ENCODE measurements around the gene MRPS34. TPM values are rescaled to one million over a fixed set of nuclear protein-coding genes. Genes with fewer than 3 reads are reported as not detected.

Gene MRPS34
- total RNA-seq (2022; extraction: Qiagen RNA extraction), result 169 to 265 TPM (median 236 TPM) in 5 replicates

DNA sequence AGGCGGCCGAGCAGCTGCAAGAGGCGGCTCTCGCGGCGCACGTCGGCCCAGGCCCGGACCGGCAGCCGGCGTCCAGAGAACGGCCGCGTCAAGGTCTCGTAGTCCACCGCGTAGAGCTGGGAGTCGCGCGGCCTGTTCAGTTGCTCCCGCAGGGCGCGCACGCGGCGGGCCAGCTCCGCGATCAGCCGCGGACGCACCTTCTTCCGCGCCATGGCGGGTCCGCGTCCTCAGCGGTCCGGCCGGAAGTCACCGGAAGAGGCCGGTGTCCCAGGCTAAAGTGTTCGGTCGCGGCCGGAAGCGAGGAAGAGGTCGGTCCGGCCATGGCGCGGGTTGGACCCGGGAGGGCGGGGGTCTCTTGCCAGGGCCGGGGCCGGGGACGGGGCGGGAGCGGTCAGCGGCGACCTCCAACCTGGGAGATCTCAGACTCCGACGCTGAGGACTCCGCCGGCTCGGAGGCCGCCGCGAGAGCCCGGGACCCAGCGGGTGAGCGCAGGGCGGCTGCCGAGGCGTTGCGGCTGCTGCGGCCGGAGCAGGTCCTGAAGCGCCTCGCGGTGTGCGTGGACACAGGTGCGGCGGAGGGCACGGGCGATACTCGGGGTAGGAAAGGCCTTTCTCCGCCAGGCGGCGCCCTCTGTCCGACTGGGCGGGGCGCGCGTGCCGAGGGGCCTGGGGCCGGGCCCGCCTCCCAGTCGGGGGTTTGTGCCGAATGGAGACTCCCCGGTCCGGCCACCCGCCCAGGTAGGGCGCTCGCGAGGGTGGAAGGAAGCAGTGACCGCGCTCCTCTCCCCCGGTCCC, at the start of gene MRPS34:
MRPS34 (minus strand) TSS at position 227 of the 795 bp plus-strand sequence; CDS start at position 212, 15 bp downstream.

DNA sequence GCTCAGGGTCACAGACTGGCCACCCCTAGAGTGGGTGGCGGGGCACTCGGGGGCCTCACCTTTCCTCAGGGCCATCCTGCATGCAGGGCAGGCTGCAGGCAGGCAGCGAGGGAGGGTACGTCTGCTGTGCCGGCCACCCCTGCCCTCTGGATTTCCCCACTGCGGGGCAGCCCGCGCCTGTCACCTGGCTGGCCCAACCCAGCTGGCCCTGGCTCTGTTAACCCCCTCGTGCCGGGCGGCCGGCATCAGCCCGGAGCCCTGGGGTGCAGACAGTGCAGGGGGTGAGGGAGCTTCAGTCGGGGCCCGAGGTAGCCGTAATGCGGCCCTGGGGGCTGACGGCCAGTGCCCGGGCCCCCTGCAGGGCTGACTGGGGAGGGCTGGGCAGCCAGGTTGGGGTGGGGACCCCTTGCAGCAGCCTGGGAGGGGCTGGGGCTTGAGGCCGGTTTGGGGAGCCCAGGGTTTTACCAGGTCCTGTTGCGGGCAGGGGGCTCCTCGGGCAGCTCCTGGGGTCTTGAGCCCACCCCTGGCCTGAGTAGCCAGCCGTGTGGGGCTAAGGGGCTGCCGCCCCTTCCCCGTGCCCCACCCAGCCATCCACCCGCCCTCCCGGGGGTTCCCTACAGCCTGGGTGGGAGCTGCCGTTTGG, 20.8 kb upstream of the MRPS34 start, which contains the start of gene IGFALS:
IGFALS (minus strand) TSS at position 128 of the 643 bp plus-strand sequence; CDS start at position 75, 53 bp downstream.

DNA sequence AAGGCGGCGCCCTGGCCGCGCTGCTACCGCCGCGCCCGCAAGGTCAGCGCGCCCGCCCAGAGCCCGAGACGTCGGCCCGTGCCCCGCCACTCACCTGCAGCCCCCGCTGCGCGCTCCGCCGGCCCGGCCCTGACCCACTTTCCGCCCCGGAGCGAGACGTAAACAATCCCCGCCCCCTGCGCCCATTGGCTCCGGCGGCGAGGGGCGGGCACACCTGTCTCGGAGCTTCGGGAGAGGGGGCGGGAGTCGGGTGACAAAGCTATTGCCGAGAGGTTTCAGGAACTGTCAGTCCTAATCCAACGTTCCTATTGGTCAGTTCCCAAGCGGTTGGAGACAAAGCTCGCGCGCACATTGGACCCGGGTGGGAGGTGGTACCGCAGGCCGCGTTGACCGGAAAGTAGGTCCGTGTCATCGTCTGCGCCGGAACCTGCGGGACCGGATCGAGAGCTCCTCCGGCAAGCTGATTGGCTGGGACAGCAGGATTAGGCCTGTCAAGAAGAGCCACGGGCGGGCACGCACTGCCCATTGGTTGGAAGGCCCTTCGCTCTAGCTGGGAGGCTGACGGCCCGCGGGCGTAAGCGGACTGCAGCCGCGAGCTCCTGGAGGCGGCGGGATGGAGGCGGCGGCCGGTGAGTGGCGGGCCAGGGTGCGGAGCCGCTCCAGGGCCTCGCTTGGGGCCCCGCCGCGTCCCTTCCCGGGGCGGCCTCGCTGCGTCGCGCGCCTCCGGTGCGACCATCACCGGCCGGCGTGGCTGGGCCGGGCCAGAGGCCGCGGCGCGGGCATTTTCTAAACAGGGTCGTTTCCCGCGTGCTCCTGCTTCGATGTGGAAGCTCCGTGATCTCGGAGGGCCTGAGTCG, 9.7 kb upstream of the MRPS34 start, which contains the start of the genes NUBP2 and SPSB3:
NUBP2 (plus strand) TSS at position 553 of the 857 bp plus-strand sequence; CDS start at position 614, 61 bp downstream.
SPSB3 (minus strand) TSS at position 164 of the 857 bp plus-strand sequence. CDS start 1,088 bp downstream, outside the sequence.

DNA sequence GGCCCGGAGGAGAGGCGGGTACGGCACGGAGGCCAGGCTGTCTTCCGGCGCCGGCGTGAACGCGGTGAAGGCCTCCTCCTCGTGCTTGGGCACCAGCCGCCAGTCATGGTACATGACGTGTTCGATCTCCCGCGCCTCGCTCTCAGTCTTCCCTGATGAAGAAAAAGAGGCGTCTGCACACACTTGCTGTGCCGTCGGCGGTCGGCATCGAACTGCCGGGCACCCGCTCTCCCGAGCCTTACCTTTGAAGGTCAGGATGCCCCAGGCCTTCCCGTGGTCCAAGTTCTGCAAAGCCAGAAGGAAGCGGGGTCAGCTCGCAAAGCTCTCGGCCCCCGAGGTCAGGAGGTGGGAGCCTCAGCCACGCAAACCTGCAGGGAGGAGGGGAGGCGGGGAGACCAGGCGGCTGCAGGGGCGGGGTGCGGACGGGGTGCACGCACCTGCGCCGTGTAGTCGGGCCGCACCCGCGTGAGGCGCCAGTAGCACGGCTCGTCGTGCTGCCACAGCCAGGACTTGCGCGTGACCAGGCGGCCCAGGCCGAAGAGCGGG, 499 bp downstream of the MRPS34 start, which contains the start of gene EME2:
EME2 (plus strand) TSS at position 449 of the 546 bp plus-strand sequence. CDS start 418 bp downstream, outside the sequence.

DNA sequence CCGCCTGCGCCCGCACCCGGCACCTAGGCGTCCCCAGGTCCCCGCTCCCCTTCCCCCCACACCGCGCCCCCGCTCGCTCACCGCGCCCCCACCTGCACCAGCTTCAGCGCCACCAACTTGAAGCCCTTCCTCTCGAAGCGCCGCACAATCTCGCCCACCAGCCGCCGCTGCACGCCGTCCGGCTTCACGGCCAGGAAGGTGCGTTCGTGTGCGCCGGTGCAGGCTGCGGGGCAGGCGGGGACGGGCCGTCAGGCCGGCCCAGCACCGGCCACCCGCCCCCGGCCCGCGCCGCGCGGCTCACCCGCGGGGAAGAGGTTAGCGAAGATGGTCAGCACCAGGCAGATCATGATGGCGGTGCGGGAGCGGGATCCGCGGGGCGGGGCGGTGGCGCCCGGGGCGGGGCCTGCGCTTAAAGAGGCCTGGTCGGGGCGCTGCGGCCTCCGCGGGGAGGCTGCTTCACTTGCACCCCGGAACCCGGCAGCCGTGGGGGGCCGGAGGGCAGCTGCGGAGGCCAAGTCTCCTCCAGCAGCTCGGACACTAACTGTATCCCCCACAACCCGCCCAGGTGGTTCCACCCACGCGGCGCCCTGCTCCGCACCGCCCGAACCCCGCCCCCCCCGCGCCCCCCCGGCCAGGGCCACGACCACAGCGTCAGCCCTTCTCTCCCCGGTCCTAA, 1.6 kb downstream of the MRPS34 start, which contains the start of gene NME3:
NME3 (minus strand) TSS at position 356 of the 676 bp plus-strand sequence; CDS start at position 347, 9 bp downstream.

Other genes starting within 250 kb of the MRPS34 start
- gene TMEM204, start 239.5 kb downstream of the MRPS34 start, total RNA-seq (2022; extraction: Qiagen RNA extraction), result 0.07 to 0.17 TPM (median 0.11 TPM) in 5 replicates
- 7.3 to 11.3 TPM (median 8.7 TPM) in 5 replicates for gene IFT140, start 161.1 kb downstream of the MRPS34 start, total RNA-seq (2022; extraction: Qiagen RNA extraction)
- gene CRAMP1, start 160.8 kb downstream of the MRPS34 start, total RNA-seq (2022; extraction: Qiagen RNA extraction), result 9.8 to 18.9 TPM (median 15.6 TPM) in 5 replicates
- gene JPT2, start 94.9 kb downstream of the MRPS34 start, total RNA-seq (2022; extraction: Qiagen RNA extraction), result 173 to 201 TPM (median 193 TPM) in 5 replicates
- 25.5 to 71.3 TPM (median 51.4 TPM) in 5 replicates for gene MAPK8IP3, start 66.9 kb downstream of the MRPS34 start, total RNA-seq (2022; extraction: Qiagen RNA extraction)
- gene NME3, start 1.6 kb downstream of the MRPS34 start, total RNA-seq (2022; extraction: Qiagen RNA extraction), result 32.3 to 47.5 TPM (median 40.9 TPM) in 5 replicates
- 4.2 to 10.4 TPM (median 8.9 TPM) in 5 replicates for gene EME2, start 324 bp downstream of the MRPS34 start, total RNA-seq (2022; extraction: Qiagen RNA extraction)
- gene SPSB3, start 9.4 kb upstream of the MRPS34 start, total RNA-seq (2022; extraction: Qiagen RNA extraction), result 14.4 to 25.2 TPM (median 23.1 TPM) in 5 replicates
- gene NUBP2, start 9.8 kb upstream of the MRPS34 start, total RNA-seq (2022; extraction: Qiagen RNA extraction), result 52.6 to 79.7 TPM (median 76.6 TPM) in 5 replicates
- 0.05 to 0.13 TPM (median 0.05 TPM) in 3 of 5 replicates, not detected in the others for gene IGFALS, start 20.6 kb upstream of the MRPS34 start, total RNA-seq (2022; extraction: Qiagen RNA extraction)
- 50.3 to 70.7 TPM (median 65.9 TPM) in 5 replicates for gene HAGH, start 53.7 kb upstream of the MRPS34 start, total RNA-seq (2022; extraction: Qiagen RNA extraction)
- 41.2 to 49.0 TPM (median 44.9 TPM) in 5 replicates for gene FAHD1, start 54.1 kb upstream of the MRPS34 start, total RNA-seq (2022; extraction: Qiagen RNA extraction)
- 1.0 to 1.7 TPM (median 1.3 TPM) in 5 replicates for gene MEIOB, start 99.0 kb upstream of the MRPS34 start, total RNA-seq (2022; extraction: Qiagen RNA extraction)
- 1.2 to 1.9 TPM (median 1.6 TPM) in 5 replicates for gene HS3ST6, start 145.3 kb upstream of the MRPS34 start, total RNA-seq (2022; extraction: Qiagen RNA extraction)
- 32.7 to 40.4 TPM (median 38.3 TPM) in 5 replicates for gene MSRB1, start 170.1 kb upstream of the MRPS34 start, total RNA-seq (2022; extraction: Qiagen RNA extraction)
- 0.08 to 0.14 TPM in 2 of 5 replicates, not detected in the others for gene RPL3L, start 181.6 kb upstream of the MRPS34 start, total RNA-seq (2022; extraction: Qiagen RNA extraction)
- 258 to 328 TPM (median 268 TPM) in 5 replicates for gene NDUFB10, start 186.4 kb upstream of the MRPS34 start, total RNA-seq (2022; extraction: Qiagen RNA extraction)
- 3,451 to 5,688 TPM (median 5,221 TPM) in 5 replicates for gene RPS2, start 191.7 kb upstream of the MRPS34 start, total RNA-seq (2022; extraction: Qiagen RNA extraction)
- gene RNF151, start 193.7 kb upstream of the MRPS34 start, total RNA-seq (2022; extraction: Qiagen RNA extraction), result not detected in 5 replicates
- gene TBL3, start 198.9 kb upstream of the MRPS34 start, total RNA-seq (2022; extraction: Qiagen RNA extraction), result 30.0 to 38.7 TPM (median 34.9 TPM) in 5 replicates
- 0.12 to 0.18 TPM (median 0.17 TPM) in 5 replicates for gene NOXO1, start 208.3 kb upstream of the MRPS34 start, total RNA-seq (2022; extraction: Qiagen RNA extraction)
- gene GFER, start 211.1 kb upstream of the MRPS34 start, total RNA-seq (2022; extraction: Qiagen RNA extraction), result 26.9 to 43.1 TPM (median 39.8 TPM) in 5 replicates
- 5.7 to 7.4 TPM (median 6.8 TPM) in 5 replicates for gene SYNGR3, start 216.8 kb upstream of the MRPS34 start, total RNA-seq (2022; extraction: Qiagen RNA extraction)
- 35.1 to 67.2 TPM (median 61.5 TPM) in 5 replicates for gene ZNF598, start 236.7 kb upstream of the MRPS34 start, total RNA-seq (2022; extraction: Qiagen RNA extraction)
- gene NPW, start 246.7 kb upstream of the MRPS34 start, total RNA-seq (2022; extraction: Qiagen RNA extraction), result 0.79 to 1.2 TPM (median 1.0 TPM) in 5 replicates